Fibroblast of the aortic adventitia (primary cell): ENCODE data around the gene PCSK2. TPM values are rescaled to one million over a fixed set of nuclear protein-coding genes. Genes with fewer than 3 reads are reported as not detected.

ENCODE experiments used
- DNase-seq: peaks from one replicate; pipeline ENCODE4 v3.0.0-alpha.2; 2010; ENCODE audit warnings: low read depth
- H3K4me3 ChIP-seq: 2 replicates; pipeline ENCODE4 v1.5.1; 2011; ENCODE audit warnings: low read depth, mild to moderate bottlenecking, control low read depth, low read length, moderate library complexity
- total RNA-seq: library from RNA; depleted of rRNA; stranded (reverse); fragments of >200 nt; gene quantifications from 2 replicates; pipeline ENCODE4 v1.2.3, GENCODE V29; 2012; ENCODE audit warnings: low replicate concordance
- TF ChIP-seq, protein P1 (sequence below): IDR thresholded peaks from 2 replicates; pipeline ENCODE4 v1.5.1; 2011; ENCODE audit warnings: mild to moderate bottlenecking, low read length, control low read depth, inconsistent platforms; ENCODE audit not compliant: insufficient read depth

The PCSK2 gene
- total RNA-seq, 1 donor, result not detected

DNA sequence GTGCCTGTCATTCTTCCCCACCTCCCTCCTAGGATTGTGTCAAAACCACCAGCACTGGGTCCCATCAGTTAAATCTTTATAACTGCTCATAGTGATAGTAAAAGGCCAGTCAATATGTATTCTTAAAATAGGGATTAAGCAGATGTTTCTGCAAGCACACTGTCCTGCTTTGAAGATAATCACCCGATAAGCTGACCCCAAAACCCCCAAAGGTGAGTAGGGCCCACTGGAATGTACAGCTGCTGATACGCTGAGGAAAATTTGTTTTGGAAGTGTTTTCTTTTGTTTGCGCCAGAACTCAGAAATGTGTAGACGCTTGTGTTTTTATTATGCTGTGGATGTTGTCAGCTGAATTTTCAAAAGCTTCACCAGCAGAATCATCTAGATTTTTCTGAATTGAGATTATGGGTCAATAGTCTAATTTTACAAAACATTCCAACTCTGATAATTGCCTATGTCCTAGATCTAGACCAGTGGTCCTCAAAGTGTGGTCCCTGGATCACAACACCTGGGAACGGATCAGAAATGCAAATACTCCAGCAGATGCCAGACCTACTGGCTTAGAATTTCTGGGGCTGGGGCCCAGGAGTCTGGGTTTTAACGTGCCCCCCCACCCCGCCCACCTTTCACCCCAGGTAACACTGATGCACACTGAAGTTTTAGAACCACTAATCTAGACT lies 292.9 kb downstream of the PCSK2 start:
- no peak for DNase-seq
- TF ChIP-seq, protein P1, sequence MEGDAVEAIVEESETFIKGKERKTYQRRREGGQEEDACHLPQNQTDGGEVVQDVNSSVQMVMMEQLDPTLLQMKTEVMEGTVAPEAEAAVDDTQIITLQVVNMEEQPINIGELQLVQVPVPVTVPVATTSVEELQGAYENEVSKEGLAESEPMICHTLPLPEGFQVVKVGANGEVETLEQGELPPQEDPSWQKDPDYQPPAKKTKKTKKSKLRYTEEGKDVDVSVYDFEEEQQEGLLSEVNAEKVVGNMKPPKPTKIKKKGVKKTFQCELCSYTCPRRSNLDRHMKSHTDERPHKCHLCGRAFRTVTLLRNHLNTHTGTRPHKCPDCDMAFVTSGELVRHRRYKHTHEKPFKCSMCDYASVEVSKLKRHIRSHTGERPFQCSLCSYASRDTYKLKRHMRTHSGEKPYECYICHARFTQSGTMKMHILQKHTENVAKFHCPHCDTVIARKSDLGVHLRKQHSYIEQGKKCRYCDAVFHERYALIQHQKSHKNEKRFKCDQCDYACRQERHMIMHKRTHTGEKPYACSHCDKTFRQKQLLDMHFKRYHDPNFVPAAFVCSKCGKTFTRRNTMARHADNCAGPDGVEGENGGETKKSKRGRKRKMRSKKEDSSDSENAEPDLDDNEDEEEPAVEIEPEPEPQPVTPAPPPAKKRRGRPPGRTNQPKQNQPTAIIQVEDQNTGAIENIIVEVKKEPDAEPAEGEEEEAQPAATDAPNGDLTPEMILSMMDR, result no peak

DNA sequence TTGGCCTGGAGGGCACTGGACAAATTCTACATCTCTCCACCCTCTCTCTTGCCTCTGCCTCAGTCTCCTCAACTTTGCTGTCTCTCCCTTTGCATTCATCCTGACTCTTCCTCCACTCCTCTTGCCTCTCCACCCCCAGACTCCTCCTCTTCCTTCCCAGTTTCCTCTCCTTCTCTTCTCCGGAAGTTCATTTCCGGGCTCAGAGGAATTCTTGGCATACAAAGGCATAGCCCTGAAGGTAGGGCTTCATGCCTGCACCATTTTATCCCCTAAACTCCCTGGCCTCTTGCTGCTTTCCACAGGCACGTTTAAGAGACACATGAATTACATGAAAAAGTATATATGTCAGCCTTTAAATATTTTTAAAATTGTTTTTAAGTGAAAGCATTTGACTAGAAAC lies 293.7 kb downstream of the PCSK2 start:
- TF ChIP-seq, protein P1, result no peak
- no peak overlapping the region for H3K4me3 ChIP-seq
- no peak for DNase-seq

More for the DNA sequence above, 292.9 kb downstream of the PCSK2 start:
- H3K4me3 ChIP-seq, result no peak overlapping the region

DNA sequence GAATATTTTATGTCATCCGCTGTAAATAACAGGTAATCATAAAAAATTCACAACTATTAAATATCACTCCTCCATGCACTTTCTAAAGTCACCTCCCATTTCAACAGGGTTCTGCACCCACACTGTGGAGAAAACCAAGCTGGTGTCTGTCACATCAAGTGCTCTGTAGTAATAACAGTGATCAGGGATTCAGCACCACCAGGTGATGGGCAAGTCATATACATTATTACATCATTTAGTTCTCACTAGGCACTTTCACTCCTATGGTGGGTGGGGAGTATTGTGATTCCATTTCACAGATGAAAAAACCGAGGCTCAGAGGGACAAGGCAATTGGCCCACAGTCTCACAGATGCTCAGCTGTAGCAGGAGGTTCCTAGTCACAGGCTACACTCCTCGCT lies 295.7 kb downstream of the PCSK2 start:
- TF ChIP-seq, protein P1, result no peak
- H3K4me3 ChIP-seq, result no peak overlapping the region
- DNase-seq, result no peak

DNA sequence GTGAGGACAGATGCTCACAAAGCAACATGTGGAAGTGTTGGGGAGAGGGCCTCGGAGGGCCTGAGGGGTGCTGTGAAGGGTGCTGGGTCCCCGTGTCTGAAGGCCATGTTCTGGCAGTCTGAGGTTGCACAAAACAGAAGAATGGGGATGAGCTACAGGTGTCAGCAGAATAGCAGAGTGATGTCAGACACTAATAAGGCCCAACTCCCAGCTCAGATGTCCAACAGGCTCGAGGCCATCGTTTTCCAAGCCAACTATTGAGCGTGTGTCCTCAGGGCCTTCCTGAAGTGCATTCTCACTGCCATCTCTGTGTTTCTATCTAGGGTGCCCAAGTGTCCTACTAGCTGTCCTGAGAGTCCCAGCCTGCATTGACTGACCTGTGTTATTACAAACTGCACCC lies 296.5 kb downstream of the PCSK2 start:
- H3K4me3 ChIP-seq, result no peak overlapping the region
- TF ChIP-seq, protein P1, result no peak
- no peak for DNase-seq

DNA sequence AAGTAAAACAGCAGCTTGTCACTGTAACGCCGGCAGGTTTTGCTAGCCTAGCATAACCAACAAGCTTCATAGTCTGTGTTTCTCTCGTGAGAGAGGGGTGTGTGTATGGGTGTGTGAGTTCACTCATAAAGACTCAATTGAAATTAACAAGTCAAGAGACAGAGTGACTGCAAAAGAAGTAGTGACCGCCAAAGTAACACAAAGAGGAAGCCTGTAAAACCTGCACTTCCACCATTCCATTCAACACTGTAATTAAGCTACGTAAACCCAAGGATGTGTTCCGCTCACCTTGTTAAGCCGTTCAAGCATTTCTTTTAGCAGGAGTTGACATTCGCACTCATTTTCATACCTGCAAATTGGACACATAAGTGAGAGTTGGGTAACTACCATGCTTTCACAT lies 297.7 kb downstream of the PCSK2 start:
- H3K4me3 ChIP-seq, result no peak overlapping the region
- DNase-seq, result no peak
- TF ChIP-seq, protein P1, result no peak

DNA sequence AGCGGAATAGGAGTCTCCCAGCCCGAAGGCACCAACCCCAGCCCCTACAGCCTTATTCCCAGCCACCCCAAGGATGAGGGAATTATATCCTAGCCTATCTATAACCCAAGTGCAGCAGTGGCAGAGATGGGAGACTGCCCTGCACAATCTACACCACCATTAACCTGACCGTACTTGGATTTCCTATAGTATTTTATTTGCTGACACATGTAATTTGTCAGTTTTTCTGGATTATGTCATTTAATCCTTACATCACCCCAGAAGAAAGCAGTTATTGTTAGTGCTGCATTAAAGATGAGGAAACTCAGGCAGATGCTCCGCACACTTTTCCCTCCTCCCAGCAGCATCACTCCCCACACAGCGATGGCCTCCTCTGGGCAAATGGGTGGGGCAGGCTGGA lies 298.3 kb downstream of the PCSK2 start:
- H3K4me3 ChIP-seq, result no peak overlapping the region
- TF ChIP-seq, protein P1, result no peak
- DNase-seq, result no peak

DNA sequence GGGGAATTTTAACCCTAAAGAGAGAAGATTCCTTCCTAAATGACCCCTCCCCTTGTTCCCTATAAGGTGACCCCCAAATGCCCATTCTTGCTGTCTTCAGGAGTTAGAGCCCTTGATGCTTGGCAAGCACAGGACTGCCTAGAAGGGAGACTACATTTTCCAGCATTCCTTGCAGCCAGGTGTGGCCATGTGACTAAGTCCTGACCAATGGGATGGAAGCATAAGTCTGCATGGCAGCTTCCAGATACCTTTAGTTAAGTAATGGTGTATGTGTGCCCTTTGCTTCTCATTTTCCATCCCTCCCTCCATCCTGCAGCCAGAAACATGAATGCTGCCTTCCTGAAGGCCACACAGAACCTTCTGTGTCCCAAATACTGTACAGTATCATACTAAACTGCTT lies 298.8 kb downstream of the PCSK2 start:
- TF ChIP-seq, protein P1, result no peak
- DNase-seq, result no peak
- H3K4me3 ChIP-seq, result no peak overlapping the region
